Right lung (tissue), 10 donors: ENCODE measurements around the gene ACAD9. TPM values are rescaled to one million over a fixed set of nuclear protein-coding genes. Genes with fewer than 3 reads are reported as not detected.
A peak's percentile ranks its signal among the peaks of the same experiment; 100 is the strongest.
"Not testable (repeated sequence)": the region's sequence is repeated elsewhere in the genome, so short reads cannot be mapped to it uniquely, and the experiment has no call there.

Experiments used
- DNase-seq, 2 donors: peaks; one replicate each; pipeline ENCODE4 v3.0.0-alpha.2; 2013
- long read RNA-seq, 8 donors: transcript quantifications; one replicate each; lab custom pipeline, GENCODE V29; 2026
- polyA plus RNA-seq, 5 donors: library from polyadenylated mRNA; unstranded; fragments of 120-200 nt; gene quantifications; one replicate each; pipeline versions ENCODE4 v1.2.1 to v1.2.3, GENCODE V29; 2013; ENCODE audit warnings: inconsistent platforms in 1 of 5, low replicate concordance in 1 of 5; ENCODE audit not compliant: insufficient read length in 5 of 5, insufficient read depth in 1 of 5

Gene ACAD9
- 10 to 100 TPM; 36.8 to 43.7 (median 38.7) TPM for polyA plus RNA-seq
- long read RNA-seq, donor 1, transcript ACAD9-201 (18 exons, 2,454 nt): major isoform, 10 of 10 reads
- long read RNA-seq, donor 1, partial matches to known transcripts: 0 of 10 reads
- long read RNA-seq, donor 1, other reads (novel, unspliced or antisense): 0 of 10 reads
- long read RNA-seq, donor 2, partial matches to known transcripts: 0 of 2 reads
- long read RNA-seq, donor 2, other reads (novel, unspliced or antisense): 0 of 2 reads
- long read RNA-seq, donor 3, partial matches to known transcripts: 12 of 15 reads
- long read RNA-seq, donor 3, other reads (novel, unspliced or antisense): 0 of 15 reads
- long read RNA-seq, donor 4, partial matches to known transcripts: 0 of 3 reads
- long read RNA-seq, donor 4, other reads (novel, unspliced or antisense): 0 of 3 reads
- long read RNA-seq, donor 5, partial matches to known transcripts: 0 of 1 reads
- long read RNA-seq, donor 5, other reads (novel, unspliced or antisense): 0 of 1 reads
- long read RNA-seq, donor 6, transcript ACAD9-201 (18 exons, 2,454 nt): major isoform, 7 of 7 reads
- long read RNA-seq, donor 6, partial matches to known transcripts: 0 of 7 reads
- long read RNA-seq, donor 6, other reads (novel, unspliced or antisense): 0 of 7 reads
- long read RNA-seq, donor 7, transcript ACAD9-201 (18 exons, 2,454 nt): major isoform, 8 of 8 reads
- long read RNA-seq, donor 7, partial matches to known transcripts: 0 of 8 reads
- long read RNA-seq, donor 7, other reads (novel, unspliced or antisense): 0 of 8 reads
- long read RNA-seq, donor 8, partial matches to known transcripts: 0 of 2 reads
- long read RNA-seq, donor 8, other reads (novel, unspliced or antisense): 0 of 2 reads

- DNase-seq: peak; percentile 97 to 98
Observed at GRCh38 chr3:128879125-128879969, at the start of gene ACAD9. ACAD9 (plus strand) TSS chr3:128879620; CDS start chr3:128879692, 72 bp downstream.

- not testable (repeated sequence) for DNase-seq
Observed at GRCh38 chr3:128829925-128830625, 49.3 kb upstream of the ACAD9 start.

DNA sequence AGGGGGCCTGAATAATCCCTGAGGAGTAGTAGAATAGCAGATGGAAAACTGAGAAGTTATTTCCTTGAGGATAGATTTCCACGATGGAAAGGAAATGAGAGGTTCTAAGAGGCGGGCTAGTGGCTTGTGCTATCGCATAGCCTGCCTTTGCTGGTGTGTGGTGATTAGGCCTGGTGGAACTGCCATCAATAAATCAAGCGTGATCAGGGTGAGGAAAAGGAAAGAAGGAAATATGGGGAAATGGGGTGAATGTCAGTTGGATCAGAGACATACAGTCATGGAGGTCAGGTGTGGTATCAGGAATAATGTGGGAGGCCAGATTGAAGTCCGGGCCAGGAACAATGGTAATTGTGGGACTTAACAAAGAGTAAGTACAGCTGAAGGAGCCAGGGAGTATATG, 48.7 kb upstream of the ACAD9 start:
- not testable (repeated sequence) for DNase-seq

DNA sequence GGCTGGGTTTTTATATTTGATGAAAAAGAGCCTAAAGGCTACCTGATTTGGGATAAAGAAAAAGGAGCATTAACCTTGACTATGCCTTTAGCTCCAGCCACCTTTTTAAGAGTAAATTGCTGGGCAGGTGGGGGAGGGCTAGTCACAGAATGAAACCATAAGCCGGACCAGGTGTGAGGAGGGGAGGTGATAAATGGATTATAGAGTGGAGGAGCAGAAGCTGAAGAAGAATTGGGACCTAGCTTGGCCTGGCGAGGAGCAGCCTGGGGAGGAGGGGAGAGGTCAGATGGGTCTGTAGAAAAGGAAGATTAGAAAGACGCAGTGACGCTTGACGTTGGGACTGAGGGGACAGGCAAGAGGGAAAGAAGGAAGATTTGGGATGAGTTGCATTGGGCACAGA, 46.4 kb upstream of the ACAD9 start:
- DNase-seq: not testable (repeated sequence)

GRCh38 chr3:128835096-128835495, 44.3 kb upstream of the ACAD9 start:
- DNase-seq: no peak

DNA sequence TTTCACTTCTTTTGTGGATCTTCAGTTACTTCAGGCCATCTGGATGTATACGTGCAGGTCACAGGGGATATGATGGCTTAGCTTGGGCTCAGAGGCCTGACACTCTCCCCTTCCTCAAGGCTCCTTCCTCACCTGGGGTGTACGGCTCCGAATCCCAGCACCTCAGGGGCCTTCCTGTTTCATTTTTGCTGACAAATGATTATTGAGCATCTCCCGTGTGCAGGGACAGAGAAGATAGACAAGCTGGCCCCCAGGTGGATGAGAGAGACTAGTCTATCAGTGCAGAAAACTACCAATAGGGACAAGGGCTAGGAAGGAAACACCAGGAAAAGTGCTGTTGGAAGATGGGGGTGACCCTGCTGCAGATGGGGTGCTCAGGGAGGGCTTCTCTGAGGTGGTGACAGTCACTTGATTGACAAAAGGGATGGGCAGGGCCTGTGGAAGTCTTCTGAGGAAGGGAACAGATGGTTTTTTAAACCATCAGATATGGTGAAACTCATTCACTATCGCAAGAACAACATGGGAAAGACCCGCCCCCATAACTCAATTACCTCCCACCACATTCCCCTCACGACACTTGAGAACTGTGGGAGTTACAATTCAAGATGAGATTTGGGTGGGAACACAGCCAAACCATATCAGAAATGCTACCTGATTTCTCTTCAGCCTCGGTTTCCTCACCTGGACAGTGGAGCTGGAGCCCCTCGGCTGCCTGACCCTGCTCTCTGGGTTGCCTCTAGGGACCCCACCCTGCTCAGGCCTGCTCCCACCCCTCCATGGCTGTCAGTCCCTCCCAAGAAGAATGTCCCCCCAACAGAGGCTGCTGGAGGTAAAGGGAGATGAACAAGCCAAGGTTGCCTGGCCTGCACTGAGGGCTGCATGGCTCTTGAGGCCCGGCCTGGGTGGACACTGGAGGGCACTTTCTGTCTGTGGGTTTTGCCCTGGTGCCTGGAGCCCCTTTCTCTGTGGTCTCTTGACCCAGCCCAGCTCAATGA, 37.2 kb upstream of the ACAD9 start:
- no peak for DNase-seq

DNA sequence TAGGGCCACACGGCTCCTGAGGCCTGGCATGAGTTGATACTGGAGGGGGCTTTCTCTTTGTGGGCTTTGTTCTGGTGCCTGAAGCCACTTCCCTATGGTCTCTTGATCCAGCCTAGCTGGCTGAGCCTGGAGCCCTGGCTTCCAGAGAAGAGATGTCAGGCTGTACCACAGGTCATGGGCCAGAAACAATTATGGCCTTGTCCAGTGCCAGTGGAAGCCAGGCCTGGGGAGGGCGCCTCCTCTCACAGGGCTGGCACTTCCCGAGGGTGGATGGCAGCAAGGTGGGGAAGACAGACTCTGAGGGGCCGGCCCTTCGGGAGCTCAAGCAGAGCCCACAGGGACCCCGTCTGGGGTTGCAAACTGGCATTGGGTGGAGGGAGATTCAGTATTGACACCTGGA, 34.9 kb upstream of the ACAD9 start:
- DNase-seq: no peak

DNA sequence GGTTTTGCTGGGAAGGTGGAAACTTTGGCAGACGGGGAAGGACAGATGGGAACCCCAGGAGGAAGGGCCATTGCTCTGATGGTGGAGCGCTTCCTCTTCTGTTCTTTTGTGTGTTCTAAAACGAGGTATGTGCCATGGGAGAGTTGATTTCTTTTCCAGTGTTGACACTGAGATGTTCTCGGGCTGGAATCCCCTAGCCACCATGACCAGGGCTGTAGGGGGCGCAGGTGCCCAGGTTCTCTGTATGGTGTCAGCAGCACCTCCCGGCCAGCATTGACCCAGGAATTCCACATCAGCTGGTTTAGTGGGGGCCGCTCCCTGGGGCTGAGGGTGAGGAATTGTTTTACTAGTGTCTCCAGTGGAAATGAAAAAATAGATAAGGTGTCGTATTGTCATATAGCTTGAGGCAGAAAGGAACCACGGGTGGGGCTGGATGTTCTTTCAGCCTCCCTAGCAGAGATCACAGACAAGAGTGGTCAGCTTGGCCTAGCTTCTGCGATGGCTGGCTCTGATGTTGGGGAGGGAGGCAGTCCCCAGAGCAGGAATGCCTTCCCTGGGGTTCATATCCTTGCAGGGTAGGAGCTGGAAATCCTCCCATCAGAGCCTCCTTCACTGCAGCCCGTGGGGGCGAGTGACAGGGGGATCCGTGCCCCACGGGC, 34.2 kb upstream of the ACAD9 start:
- DNase-seq: no peak

GRCh38 chr3:128845778-128846485, 33.5 kb upstream of the ACAD9 start:
- peak; percentile 69 to 70 for DNase-seq

GRCh38 chr3:128846486-128846891, 32.9 kb upstream of the ACAD9 start:
- no peak for DNase-seq

GRCh38 chr3:128847666-128848370, 31.6 kb upstream of the ACAD9 start:
- DNase-seq: no peak

DNA sequence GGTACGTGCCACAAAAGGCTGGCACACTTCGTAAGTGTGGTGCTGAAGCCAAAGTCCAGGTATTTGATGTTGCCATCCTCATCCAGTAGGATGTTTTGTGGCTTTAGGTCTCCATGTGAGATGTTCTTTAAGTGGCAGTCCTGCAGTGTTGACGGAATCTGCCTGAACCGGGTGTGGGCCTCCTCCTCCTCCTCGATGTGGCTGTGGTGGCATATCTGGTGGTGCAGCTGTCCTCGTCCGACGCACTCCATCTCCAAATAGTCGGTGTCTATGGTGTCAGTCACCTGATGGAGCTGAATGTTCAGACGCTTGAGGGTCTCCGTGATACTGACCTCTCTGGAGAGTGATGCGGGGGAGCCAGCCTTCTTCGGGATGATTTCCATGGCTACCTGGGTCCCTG, 30.5 kb upstream of the ACAD9 start:
- no peak for DNase-seq

DNA sequence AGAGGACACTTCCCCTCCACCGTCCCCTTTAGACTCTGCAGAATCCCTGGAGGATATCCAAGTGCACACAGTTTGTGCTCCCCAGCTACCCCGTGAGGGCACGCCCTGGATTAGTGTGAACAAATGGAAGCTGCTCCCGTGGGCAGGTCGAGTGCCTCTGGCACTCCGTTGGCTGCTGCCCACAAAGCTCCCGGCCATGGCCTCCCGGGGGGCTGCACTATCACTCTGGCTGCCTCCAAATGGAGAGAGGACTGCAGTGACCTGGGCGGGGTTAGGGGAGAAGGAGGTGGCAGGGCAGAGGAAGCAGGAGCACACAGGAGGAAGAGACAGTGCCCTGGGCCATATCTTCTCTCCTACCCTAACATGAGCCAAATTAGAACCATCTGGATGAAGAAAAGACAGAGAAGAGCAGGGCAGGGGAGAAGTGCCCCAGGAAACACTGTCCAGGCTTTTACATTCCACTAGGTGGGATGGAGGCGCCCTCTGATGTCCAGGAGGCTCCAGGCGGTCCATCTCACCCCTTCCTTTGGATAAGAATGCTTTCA, 29.4 kb upstream of the ACAD9 start:
- no peak for DNase-seq

DNA sequence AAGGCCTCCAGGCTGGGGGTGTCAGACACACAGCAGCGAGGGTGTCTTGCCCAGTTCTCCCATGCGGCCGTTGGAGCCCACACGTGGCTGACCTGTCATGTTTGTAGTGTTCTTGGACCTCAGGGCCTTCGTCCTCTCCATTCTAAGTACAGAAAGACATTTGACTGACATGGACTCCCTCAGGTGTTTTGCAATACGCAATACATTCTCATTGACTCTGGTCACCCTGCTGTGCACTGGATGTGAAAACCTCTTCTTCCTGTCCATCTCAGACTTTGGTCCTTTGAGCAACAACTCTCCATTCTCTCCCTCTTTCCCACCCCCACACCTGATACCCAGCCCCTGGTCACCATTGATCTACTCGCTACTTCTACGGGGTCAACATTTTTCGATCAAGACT, 28.9 kb upstream of the ACAD9 start:
- DNase-seq: no peak

- DNase-seq: no peak
Observed at GRCh38 chr3:128851601-128852000, 27.8 kb upstream of the ACAD9 start.

DNA sequence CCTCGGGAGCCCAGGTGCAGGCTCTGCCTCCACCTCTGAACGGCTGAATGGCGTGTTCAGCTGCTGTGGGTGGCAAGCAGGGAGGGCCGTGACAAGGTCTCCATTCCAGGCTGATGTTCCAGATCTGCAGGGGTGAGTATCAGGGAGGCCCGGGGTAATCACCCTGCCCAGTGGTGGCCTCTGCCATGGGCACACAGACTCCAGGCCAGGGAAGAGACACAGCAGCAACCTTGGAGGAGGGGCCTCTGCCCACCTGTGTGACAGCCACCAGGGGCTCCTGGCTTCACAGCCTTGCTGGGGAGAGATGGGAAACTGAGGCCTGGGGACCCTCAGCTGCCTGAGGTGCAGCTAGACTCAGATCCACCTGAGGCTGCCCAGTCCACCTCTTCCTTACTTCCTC, 25.6 kb upstream of the ACAD9 start:
- no peak for DNase-seq

- no peak for DNase-seq
Observed at GRCh38 chr3:128854475-128854874, 24.9 kb upstream of the ACAD9 start.

DNA sequence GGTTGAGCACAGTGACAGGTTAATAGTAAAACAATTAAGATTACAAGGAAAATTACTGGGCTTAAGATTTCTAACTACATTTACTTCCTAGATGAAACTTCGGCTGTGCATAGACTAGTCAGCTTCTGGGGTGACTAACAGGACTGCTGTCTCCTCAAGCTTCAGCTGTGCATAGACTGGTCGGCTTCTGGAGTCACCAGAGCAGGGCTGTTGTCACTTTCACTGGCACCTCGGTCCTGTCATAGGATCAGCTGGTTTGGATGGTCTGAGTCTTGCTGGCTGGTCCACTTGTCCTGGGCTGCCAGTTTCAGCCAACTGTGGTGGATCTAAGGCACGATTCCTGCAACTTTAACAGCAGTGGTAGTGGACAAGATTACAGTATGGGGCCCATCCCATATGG, 23.9 kb upstream of the ACAD9 start:
- DNase-seq: no peak
